ENCODE measurements around the gene MTARC2. TPM values are rescaled to one million over a fixed set of nuclear protein-coding genes. Genes with fewer than 3 reads are reported as not detected.

Gene MTARC2
- total RNA-seq, 1 donor from 2014 or later, result 2.6 TPM

GRCh38 chr1:220726634-220727033 is 21.5 kb upstream of the MTARC2 start:
- H3K4me3 ChIP-seq (ENCODE audit: low read depth, low read length), result no peak overlapping the region
- DNase-seq (ENCODE audit: low read depth), result no peak

GRCh38 chr1:220727519-220727918 is 20.6 kb upstream of the MTARC2 start:
- H3K4me3 ChIP-seq (ENCODE audit: low read depth, low read length), result no peak overlapping the region
- no peak for TF ChIP-seq CTCF (IDR thresholded peaks at IDR 0.05; ENCODE audit: insufficient read depth, low read length, severe bottlenecking)
- no peaks in the 10 kb centered on the region for H3K36me3 ChIP-seq (ENCODE audit: control insufficient read depth, insufficient read depth, low read length)
- DNase-seq (ENCODE audit: low read depth), result no peak
- no peaks in the 10 kb centered on the region for H3K27me3 ChIP-seq (ENCODE audit: control insufficient read depth, insufficient read depth, low read length)
- FAIRE-seq, result no peak

More at GRCh38 chr1:220726634-220727033, 21.5 kb upstream of the MTARC2 start:
- no peaks in the 10 kb centered on the region for H3K36me3 ChIP-seq (ENCODE audit: control insufficient read depth, insufficient read depth, low read length)
- no peak for FAIRE-seq
- peak; percentile 24 for TF ChIP-seq CTCF (IDR thresholded peaks at IDR 0.05; ENCODE audit: insufficient read depth, low read length, severe bottlenecking)
- no peaks in the 10 kb centered on the region for H3K27me3 ChIP-seq (ENCODE audit: control insufficient read depth, insufficient read depth, low read length)

DNA sequence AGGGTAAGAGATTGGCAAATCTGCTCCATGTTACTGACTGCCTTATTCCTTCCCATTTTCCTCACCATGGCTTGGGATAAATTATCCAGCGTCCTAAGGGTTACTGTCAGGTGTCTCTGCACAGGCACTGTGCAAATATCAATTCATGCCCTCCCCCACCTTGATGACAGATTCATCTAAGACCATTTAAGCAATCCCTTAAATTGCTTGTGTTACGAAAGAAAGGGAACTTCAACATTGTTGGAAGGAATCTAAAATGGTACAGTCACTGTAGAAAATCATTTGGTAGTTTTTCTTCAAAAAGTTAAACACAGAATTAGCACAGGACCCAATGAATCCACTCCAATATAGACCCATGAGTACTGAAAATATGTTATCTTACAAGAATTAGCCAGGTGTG is 17.6 kb upstream of the MTARC2 start:
- no peak for TF ChIP-seq CTCF (IDR thresholded peaks at IDR 0.05; ENCODE audit: insufficient read depth, low read length, severe bottlenecking)
- Histone ChIP-seq H3K36me3 (ENCODE audit: control insufficient read depth, insufficient read depth, low read length) (no peaks in the 10 kb centered on the region), H3K27me3 (ENCODE audit: control insufficient read depth, insufficient read depth, low read length) (no peaks in the 10 kb centered on the region), H3K4me3 (ENCODE audit: low read depth, low read length) (no peak overlapping the region)
- FAIRE-seq (no peak), DNase-seq (ENCODE audit: low read depth) (no peak)

DNA sequence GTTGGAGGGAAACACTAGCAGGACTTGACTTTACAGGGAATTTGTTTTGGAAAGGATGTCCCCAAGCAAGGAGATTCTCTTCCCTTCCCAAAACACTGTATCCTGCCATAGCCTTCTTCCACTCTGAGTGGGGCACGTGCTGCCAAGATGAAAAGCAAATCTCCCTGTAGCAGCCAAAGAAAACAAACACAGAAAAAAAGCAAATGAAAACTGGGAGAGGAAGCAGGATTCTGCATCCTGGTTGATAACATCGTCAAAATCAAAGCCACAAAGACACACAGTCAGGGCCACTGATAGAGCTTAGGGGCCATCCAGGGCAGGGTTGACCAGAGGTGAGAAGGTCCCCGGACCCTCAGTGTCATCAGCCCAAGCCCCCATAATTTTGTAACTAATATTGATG is 16.0 kb upstream of the MTARC2 start:
- no peak for TF ChIP-seq CTCF (IDR thresholded peaks at IDR 0.05; ENCODE audit: insufficient read depth, low read length, severe bottlenecking)
- no peak overlapping the region for H3K4me3 ChIP-seq (ENCODE audit: low read depth, low read length)
- no peaks in the 10 kb centered on the region for H3K27me3 ChIP-seq (ENCODE audit: control insufficient read depth, insufficient read depth, low read length)
- no peaks in the 10 kb centered on the region for H3K36me3 ChIP-seq (ENCODE audit: control insufficient read depth, insufficient read depth, low read length)
- no peak for FAIRE-seq
- no peak for DNase-seq (ENCODE audit: low read depth)

GRCh38 chr1:220732621-220733020 is 15.5 kb upstream of the MTARC2 start:
- Histone ChIP-seq H3K27me3 (ENCODE audit: control insufficient read depth, insufficient read depth, low read length) (no peaks in the 10 kb centered on the region), H3K36me3 (ENCODE audit: control insufficient read depth, insufficient read depth, low read length) (no peaks in the 10 kb centered on the region), H3K4me3 (ENCODE audit: low read depth, low read length) (no peak overlapping the region)
- TF ChIP-seq CTCF (IDR thresholded peaks at IDR 0.05; ENCODE audit: insufficient read depth, low read length, severe bottlenecking), result no peak
- FAIRE-seq (no peak), DNase-seq (ENCODE audit: low read depth) (no peak)

- Histone ChIP-seq H3K36me3 (ENCODE audit: control insufficient read depth, insufficient read depth, low read length) (no peaks in the 10 kb centered on the region), H3K27me3 (ENCODE audit: control insufficient read depth, insufficient read depth, low read length) (no peaks in the 10 kb centered on the region), H3K4me3 (ENCODE audit: low read depth, low read length) (peak overlapping the region; percentile 11)
- peak; percentile 88 for TF ChIP-seq CTCF (IDR thresholded peaks at IDR 0.05; ENCODE audit: insufficient read depth, low read length, severe bottlenecking)
- peak; percentile 94 for DNase-seq (ENCODE audit: low read depth)
- peak; percentile 98 for FAIRE-seq
Observed at GRCh38 chr1:220733086-220733601, 15.0 kb upstream of the MTARC2 start.
